ENCODE measurements around the gene MMRN2. TPM values are rescaled to one million over a fixed set of nuclear protein-coding genes. Genes with fewer than 3 reads are reported as not detected.
A peak's percentile ranks its signal among the peaks of the same experiment; 100 is the strongest.
"Not testable (repeated sequence)": the region's sequence is repeated elsewhere in the genome, so short reads cannot be mapped to it uniquely, and the experiment has no call there.

The MMRN2 gene
- total RNA-seq, 4 donors from 2014 or later, result 23.1 to 77.6 (median 40.7) TPM

GRCh38 chr10:86956195-86956847 is 1.1 kb downstream of the MMRN2 start:
- peak in 1 of 2 donors; percentile 60 for DNase-seq (ENCODE audit: low spot score in 2 of 2)
- Histone ChIP-seq H3K9me3 (no peaks in the 10 kb centered on the region), H3K4me3 (peak overlapping the region; percentile 31), H3K27me3 (no peaks in the 10 kb centered on the region), H3K36me3 (no peaks in the 10 kb centered on the region), H3K27ac (peak overlapping the region; percentile 63), H3K4me1 (peaks cover 74% of the 10 kb centered on the region)
- TF ChIP-seq POLR2AphosphoS5 (IDR thresholded peaks at IDR 0.05) (no peak), EP300 (IDR thresholded peaks at IDR 0.05) (no peak), POLR2A (IDR thresholded peaks at IDR 0.05) (no peak)
- TF ChIP-seq, protein P1, sequence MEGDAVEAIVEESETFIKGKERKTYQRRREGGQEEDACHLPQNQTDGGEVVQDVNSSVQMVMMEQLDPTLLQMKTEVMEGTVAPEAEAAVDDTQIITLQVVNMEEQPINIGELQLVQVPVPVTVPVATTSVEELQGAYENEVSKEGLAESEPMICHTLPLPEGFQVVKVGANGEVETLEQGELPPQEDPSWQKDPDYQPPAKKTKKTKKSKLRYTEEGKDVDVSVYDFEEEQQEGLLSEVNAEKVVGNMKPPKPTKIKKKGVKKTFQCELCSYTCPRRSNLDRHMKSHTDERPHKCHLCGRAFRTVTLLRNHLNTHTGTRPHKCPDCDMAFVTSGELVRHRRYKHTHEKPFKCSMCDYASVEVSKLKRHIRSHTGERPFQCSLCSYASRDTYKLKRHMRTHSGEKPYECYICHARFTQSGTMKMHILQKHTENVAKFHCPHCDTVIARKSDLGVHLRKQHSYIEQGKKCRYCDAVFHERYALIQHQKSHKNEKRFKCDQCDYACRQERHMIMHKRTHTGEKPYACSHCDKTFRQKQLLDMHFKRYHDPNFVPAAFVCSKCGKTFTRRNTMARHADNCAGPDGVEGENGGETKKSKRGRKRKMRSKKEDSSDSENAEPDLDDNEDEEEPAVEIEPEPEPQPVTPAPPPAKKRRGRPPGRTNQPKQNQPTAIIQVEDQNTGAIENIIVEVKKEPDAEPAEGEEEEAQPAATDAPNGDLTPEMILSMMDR (IDR thresholded peaks at IDR 0.05), result no peak
- 40% methylated on average over 2 of the region's 7 CpGs for WGBS

DNA sequence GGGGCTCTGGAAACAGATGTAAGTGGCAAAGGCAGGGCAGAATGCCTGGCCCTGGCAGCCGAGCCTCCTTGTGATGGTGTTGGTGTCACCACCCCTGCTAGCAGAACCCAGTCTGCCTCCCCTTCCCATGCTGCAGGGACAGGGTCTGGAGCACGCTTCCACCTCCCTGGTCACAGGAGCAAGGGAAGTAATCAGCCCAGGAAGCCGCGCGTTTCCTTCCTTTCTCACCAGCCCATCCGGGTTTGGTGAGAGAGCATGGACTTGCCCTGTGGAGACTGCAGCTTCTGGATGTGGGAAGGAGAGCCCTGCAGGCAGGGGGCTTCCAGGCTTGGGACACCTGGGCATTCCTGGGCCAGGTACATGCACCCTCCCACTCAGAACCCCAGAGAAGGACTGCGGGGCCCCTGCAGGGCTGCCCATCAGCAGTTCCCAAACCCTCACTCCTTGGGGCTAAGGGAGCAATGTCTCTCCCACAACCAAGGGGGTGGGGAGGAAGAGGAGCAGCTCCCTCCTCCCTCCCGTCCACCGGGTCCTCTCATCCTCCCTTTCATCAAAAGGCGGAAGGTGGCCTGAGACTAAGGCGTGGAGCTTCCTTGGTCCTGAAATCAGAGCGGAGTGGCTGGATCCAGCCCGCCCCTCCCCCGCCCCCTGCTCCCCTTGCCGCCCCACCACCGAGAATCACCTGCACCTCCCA is 1.8 kb downstream of the MMRN2 start:
- Histone ChIP-seq H3K4me1 (peaks cover 68% of the 10 kb centered on the region), H3K36me3 (no peaks in the 10 kb centered on the region), H3K27me3 (no peaks in the 10 kb centered on the region), H3K27ac (peak overlapping the region; percentile 75), H3K4me3 (peak overlapping the region; percentile 31), H3K9me3 (no peaks in the 10 kb centered on the region)
- TF ChIP-seq POLR2AphosphoS5 (IDR thresholded peaks at IDR 0.05) (no peak), POLR2A (IDR thresholded peaks at IDR 0.05) (no peak)
- TF ChIP-seq, protein P1 (IDR thresholded peaks at IDR 0.05), result no peak
- peak in 1 of 2 donors; percentile 67 for DNase-seq (ENCODE audit: low spot score in 2 of 2)
- WGBS, result 70% methylated on average over 7 of the region's 16 CpGs

DNA sequence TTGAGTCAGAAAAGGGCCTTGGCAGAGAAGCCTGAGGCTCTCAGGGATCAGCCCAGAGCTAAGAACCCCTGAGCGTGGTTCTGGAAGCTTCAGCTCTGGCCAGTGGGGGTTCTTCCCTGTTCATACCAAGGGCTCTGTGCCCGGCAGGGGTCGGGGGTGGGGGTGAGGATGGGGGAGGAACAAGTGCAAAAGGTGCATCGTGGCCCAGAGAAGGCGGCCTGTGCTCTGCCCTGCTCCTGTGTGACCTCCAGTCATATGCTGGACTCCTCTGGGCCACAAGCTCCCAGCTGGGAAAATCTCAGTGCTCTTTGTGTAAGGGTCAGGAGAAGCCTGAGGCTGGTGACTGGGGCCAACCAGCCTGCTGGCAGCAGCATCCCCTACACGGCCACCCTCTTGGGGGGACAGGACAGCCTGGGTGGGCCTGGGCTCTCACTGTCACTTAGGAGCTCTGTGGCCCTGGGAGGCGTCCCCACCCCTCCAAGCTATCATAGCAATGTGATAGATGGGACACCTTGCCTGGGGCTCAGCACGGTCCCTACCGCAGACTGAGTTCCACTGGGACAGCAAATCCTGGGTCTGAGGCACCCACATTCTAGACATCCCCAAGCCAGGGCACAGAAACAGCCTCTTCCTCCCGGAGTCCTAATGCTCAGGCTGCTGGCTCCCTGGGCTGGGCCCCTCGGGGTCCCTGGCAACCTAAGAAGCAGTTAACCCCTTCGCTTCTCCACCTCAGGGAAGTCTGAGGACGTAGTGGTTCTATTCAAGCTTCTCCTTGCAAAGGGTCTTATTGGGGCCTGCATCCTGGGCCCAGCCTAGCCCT is 2.5 kb downstream of the MMRN2 start:
- peak overlapping the region; percentile 75 for H3K27ac ChIP-seq
- TF ChIP-seq POLR2AphosphoS5 (IDR thresholded peaks at IDR 0.05) (no peak), EP300 (IDR thresholded peaks at IDR 0.05) (no peak), POLR2A (IDR thresholded peaks at IDR 0.05) (no peak)
- TF ChIP-seq, protein P1 (IDR thresholded peaks at IDR 0.05), result no peak
- peak overlapping the region; percentile 31 for H3K4me3 ChIP-seq
- peak in 1 of 2 donors; percentile 61 for DNase-seq (ENCODE audit: low spot score in 2 of 2)
- no peaks in the 10 kb centered on the region for H3K36me3 ChIP-seq
- 60% methylated on average over 13 of the region's 13 CpGs for WGBS
- no peaks in the 10 kb centered on the region for H3K9me3 ChIP-seq
- peaks cover 60% of the 10 kb centered on the region for H3K4me1 ChIP-seq
- H3K27me3 ChIP-seq, result no peaks in the 10 kb centered on the region

- TF ChIP-seq POLR2A (IDR thresholded peaks at IDR 0.05), result no peak
- TF ChIP-seq POLR2AphosphoS5 (IDR thresholded peaks at IDR 0.05), result peak in 2 of 3 donors; percentile 14 to 67
- TF ChIP-seq, protein P1 (IDR thresholded peaks at IDR 0.05), result no peak
- Histone ChIP-seq H3K27me3 (no peaks in the 10 kb centered on the region), H3K9me3 (no peaks in the 10 kb centered on the region), H3K4me1 (peaks cover 51% of the 10 kb centered on the region), H3K27ac (peak overlapping the region; percentile 75), H3K36me3 (no peaks in the 10 kb centered on the region), H3K4me3 (peak overlapping the region; percentile 4)
- DNase-seq (ENCODE audit: low spot score in 2 of 2), result peak; percentile 74 to 76
- 61% methylated on average over 9 of the region's 15 CpGs for WGBS
Measured at GRCh38 chr10:86953747-86954680, 3.4 kb downstream of the MMRN2 start.

DNA sequence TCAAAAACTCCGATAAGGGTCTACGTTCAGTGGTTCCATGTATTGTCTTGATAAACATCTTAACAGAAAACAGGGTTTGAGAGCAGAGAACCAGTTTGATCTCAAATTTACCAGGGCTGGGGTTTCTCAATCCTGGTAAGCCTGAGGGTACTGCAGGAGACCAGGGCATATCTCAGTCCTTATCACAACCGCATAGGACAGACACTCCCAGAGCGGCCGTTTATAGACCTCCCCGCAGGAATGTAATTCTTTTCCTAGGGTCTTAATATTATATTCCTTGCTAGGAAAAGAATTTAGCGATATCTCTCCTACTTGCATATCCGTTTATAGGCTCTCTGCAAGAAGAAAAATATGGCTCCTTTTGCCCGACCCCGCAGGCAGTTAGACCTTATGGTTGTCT is 4.7 kb downstream of the MMRN2 start:
- H3K27ac ChIP-seq, result not testable (repeated sequence)
- peaks cover 38% of the 10 kb centered on the region for H3K4me1 ChIP-seq

More for the DNA sequence above, 4.7 kb downstream of the MMRN2 start:
- H3K9me3 ChIP-seq, H3K4me3 ChIP-seq, H3K27me3 ChIP-seq, H3K36me3 ChIP-seq: not testable (repeated sequence)
- WGBS, result 92% methylated on average over 10 of the region's 10 CpGs
- peak in 1 of 2 donors; percentile 2 for DNase-seq (ENCODE audit: low spot score in 2 of 2)
